ENCODE results near the gene BBS12.

Gene BBS12

GRCh38 chr4:122732329-122733026 is at the start of gene BBS12:
Gene BBS12, plus strand, starts transcription at chr4:122732704. Its CDS starts 9,189 bp downstream, at chr4:122741893.
- peak; percentile 99 for DNase-seq (ENCODE audit: low read depth)
- in situ Hi-C loops (cut with HindIII; ENCODE audit: low sequenced_read_pairs): no loop called here
- peak; percentile 55 for TF ChIP-seq CTCF (IDR thresholded peaks at IDR 0.05; ENCODE audit: low read depth, low read length, missing control alignments)
- peak within 1 kb of the TSS; percentile 68 for H3K4me3 ChIP-seq (ENCODE audit: low read depth, low read length)

- TF ChIP-seq CTCF (IDR thresholded peaks at IDR 0.05; ENCODE audit: low read depth, low read length, missing control alignments): no peak
- in situ Hi-C loops (cut with HindIII; ENCODE audit: low sequenced_read_pairs): no loop called here
- H3K4me3 ChIP-seq (ENCODE audit: low read depth, low read length): no peak overlapping the region
- DNase-seq (ENCODE audit: low read depth): no peak
Observed at GRCh38 chr4:122686691-122687090, 45.8 kb upstream of the BBS12 start.

GRCh38 chr4:122687531-122688061 is 44.9 kb upstream of the BBS12 start:
- TF ChIP-seq CTCF (IDR thresholded peaks at IDR 0.05; ENCODE audit: low read depth, low read length, missing control alignments): no peak

GRCh38 chr4:122688529-122689140 is 43.9 kb upstream of the BBS12 start:
- DNase-seq (ENCODE audit: low read depth): no peak
- in situ Hi-C loops (cut with HindIII; ENCODE audit: low sequenced_read_pairs): no loop called here
- no peak overlapping the region for H3K4me3 ChIP-seq (ENCODE audit: low read depth, low read length)
- no peak for TF ChIP-seq CTCF (IDR thresholded peaks at IDR 0.05; ENCODE audit: low read depth, low read length, missing control alignments)

More at GRCh38 chr4:122687531-122688061, 44.9 kb upstream of the BBS12 start:
- in situ Hi-C loops (cut with HindIII; ENCODE audit: low sequenced_read_pairs): no loop called here
- no peak overlapping the region for H3K4me3 ChIP-seq (ENCODE audit: low read depth, low read length)
- no peak for DNase-seq (ENCODE audit: low read depth)

- H3K4me3 ChIP-seq (ENCODE audit: low read depth, low read length): no peak overlapping the region
- TF ChIP-seq CTCF (IDR thresholded peaks at IDR 0.05; ENCODE audit: low read depth, low read length, missing control alignments): no peak
- no peak for DNase-seq (ENCODE audit: low read depth)
- in situ Hi-C loops (cut with HindIII; ENCODE audit: low sequenced_read_pairs): loop anchor here (5.0 kb wide), 2 partner anchors 77 to 88 kb away; no protein-coding TSS in a partner anchor
Observed at GRCh38 chr4:122689972-122690371, 42.5 kb upstream of the BBS12 start.

GRCh38 chr4:122691988-122692387 is 40.5 kb upstream of the BBS12 start:
- no peak for DNase-seq (ENCODE audit: low read depth)
- no peak for TF ChIP-seq CTCF (IDR thresholded peaks at IDR 0.05; ENCODE audit: low read depth, low read length, missing control alignments)
- no peak overlapping the region for H3K4me3 ChIP-seq (ENCODE audit: low read depth, low read length)
- in situ Hi-C loops (cut with HindIII; ENCODE audit: low sequenced_read_pairs): loop anchor here (5.0 kb wide), 2 partner anchors 75 to 90 kb away; no protein-coding TSS in a partner anchor

Data from astrocyte of the cerebellum (primary cell).